GM18907 (cell line): ENCODE measurements around the gene ANKS1B.

ENCODE experiments used
- ATAC-seq: cut with Tn5 transposase; IDR thresholded peaks from one replicate; pipeline ENCODE4 v1.9.1; 2021; ENCODE audit warnings: mild to moderate bottlenecking, moderate library complexity; ENCODE audit not compliant: unreplicated experiment

ANKS1B gene

GRCh38 chr12:99231031-99231430 lies 753.7 kb downstream of the ANKS1B start:
- no peak for ATAC-seq

- no peak for ATAC-seq
Measured at GRCh38 chr12:99224237-99224636, 760.5 kb downstream of the ANKS1B start.

GRCh38 chr12:99223579-99223978 lies 761.2 kb downstream of the ANKS1B start:
- ATAC-seq: no peak

- ATAC-seq: no peak
Measured at GRCh38 chr12:99213047-99213446, 771.7 kb downstream of the ANKS1B start.

- no peak for ATAC-seq
Measured at GRCh38 chr12:99212275-99212674, 772.5 kb downstream of the ANKS1B start.

GRCh38 chr12:99205111-99205510 lies 779.6 kb downstream of the ANKS1B start:
- no peak for ATAC-seq

- no peak for ATAC-seq
Measured at GRCh38 chr12:99201906-99202645, 782.7 kb downstream of the ANKS1B start.

GRCh38 chr12:99200711-99201384 lies 783.9 kb downstream of the ANKS1B start:
- ATAC-seq: no peak

GRCh38 chr12:99195474-99195873 lies 789.3 kb downstream of the ANKS1B start:
- no peak for ATAC-seq

GRCh38 chr12:99192489-99192888 lies 792.2 kb downstream of the ANKS1B start:
- ATAC-seq: no peak

- no peak for ATAC-seq
Measured at GRCh38 chr12:99176871-99177270, 807.9 kb downstream of the ANKS1B start.

GRCh38 chr12:99170461-99170860 lies 814.3 kb downstream of the ANKS1B start:
- ATAC-seq: no peak

GRCh38 chr12:99170037-99170436 lies 814.7 kb downstream of the ANKS1B start:
- ATAC-seq: no peak

- ATAC-seq: no peak
Measured at GRCh38 chr12:99157946-99158345, 826.8 kb downstream of the ANKS1B start.

- ATAC-seq: no peak
Measured at GRCh38 chr12:99154983-99155336, 829.8 kb downstream of the ANKS1B start.

GRCh38 chr12:99154216-99154982 lies 830.3 kb downstream of the ANKS1B start:
- no peak for ATAC-seq

- ATAC-seq: no peak
Measured at GRCh38 chr12:99153293-99153692, 831.4 kb downstream of the ANKS1B start.

GRCh38 chr12:99152337-99152736 lies 832.4 kb downstream of the ANKS1B start:
- no peak for ATAC-seq

- ATAC-seq: no peak
Measured at GRCh38 chr12:99151744-99152143, 833.0 kb downstream of the ANKS1B start.

GRCh38 chr12:99147130-99147529 lies 837.6 kb downstream of the ANKS1B start:
- ATAC-seq: no peak

- ATAC-seq: no peak
Measured at GRCh38 chr12:99146730-99147129, 838.0 kb downstream of the ANKS1B start.

- no peak for ATAC-seq
Measured at GRCh38 chr12:99146185-99146584, 838.6 kb downstream of the ANKS1B start.
